ENCODE results near the gene ITGAD. TPM values are rescaled to one million over a fixed set of nuclear protein-coding genes. Genes with fewer than 3 reads are reported as not detected.

Gene ITGAD
- total and polyA plus RNA-seq, 2 experiments from 2014 or later: not detected

- no peaks in the 10 kb centered on the region for H3K79me2 ChIP-seq (replicated peaks; ENCODE audit: insufficient read depth)
- Mint-ChIP-seq H3K36me3 (ENCODE audit: low read depth) (peaks cover 27% of the 10 kb centered on the region), H3K27ac (no peak overlapping the region), H3K9me3 (peaks cover under 1% of the 10 kb centered on the region), H3K4me1 (peaks cover 7% of the 10 kb centered on the region), H3K4me3 (no peak overlapping the region), H3K27me3 (ENCODE audit: insufficient read depth, low read depth, poor library complexity) (peaks cover 17% of the 10 kb centered on the region)
- H2AFZ ChIP-seq: no peak overlapping the region
- no peaks in the 10 kb centered on the region for H3F3A ChIP-seq (replicated peaks; ENCODE audit: low read depth)
- H3K36me3 ChIP-seq (ENCODE audit: insufficient read depth): no peaks in the 10 kb centered on the region; the same call in 1 of the 2 replicates
- H3K27ac ChIP-seq (ENCODE audit: low read depth): no peak overlapping the region
- no peak overlapping the region for H3K4me3 ChIP-seq
- H4K20me1 ChIP-seq (replicated peaks; ENCODE audit: insufficient read depth): no peaks in the 10 kb centered on the region; the same call in 1 of the 2 replicates
- DNase-seq (ENCODE audit: low spot score) (no peak), ATAC-seq (no peak)
- TF ChIP-seq CREB1 (CRISPR knock-in tag; IDR thresholded peaks at IDR 0.05; ENCODE audit: low read depth): no peak
- no peak for TF ChIP-seq JUNB (IDR thresholded peaks at IDR 0.05; ENCODE audit: unreplicated experiment)
- no peak for TF ChIP-seq ZNF331 (CRISPR knock-in tag; IDR thresholded peaks at IDR 0.05; ENCODE audit: low read depth)
- no peak for TF ChIP-seq ETS1 (IDR thresholded peaks at IDR 0.05)
- TF ChIP-seq ZNF114 (CRISPR knock-in tag; IDR thresholded peaks at IDR 0.05): no peak
- no peak for TF ChIP-seq NANOG (IDR thresholded peaks at IDR 0.05; ENCODE audit: borderline replicate concordance)
- no peak for TF ChIP-seq POLR2AphosphoS5 (IDR thresholded peaks at IDR 0.05; ENCODE audit: low read depth)
- TF ChIP-seq, protein P1, sequence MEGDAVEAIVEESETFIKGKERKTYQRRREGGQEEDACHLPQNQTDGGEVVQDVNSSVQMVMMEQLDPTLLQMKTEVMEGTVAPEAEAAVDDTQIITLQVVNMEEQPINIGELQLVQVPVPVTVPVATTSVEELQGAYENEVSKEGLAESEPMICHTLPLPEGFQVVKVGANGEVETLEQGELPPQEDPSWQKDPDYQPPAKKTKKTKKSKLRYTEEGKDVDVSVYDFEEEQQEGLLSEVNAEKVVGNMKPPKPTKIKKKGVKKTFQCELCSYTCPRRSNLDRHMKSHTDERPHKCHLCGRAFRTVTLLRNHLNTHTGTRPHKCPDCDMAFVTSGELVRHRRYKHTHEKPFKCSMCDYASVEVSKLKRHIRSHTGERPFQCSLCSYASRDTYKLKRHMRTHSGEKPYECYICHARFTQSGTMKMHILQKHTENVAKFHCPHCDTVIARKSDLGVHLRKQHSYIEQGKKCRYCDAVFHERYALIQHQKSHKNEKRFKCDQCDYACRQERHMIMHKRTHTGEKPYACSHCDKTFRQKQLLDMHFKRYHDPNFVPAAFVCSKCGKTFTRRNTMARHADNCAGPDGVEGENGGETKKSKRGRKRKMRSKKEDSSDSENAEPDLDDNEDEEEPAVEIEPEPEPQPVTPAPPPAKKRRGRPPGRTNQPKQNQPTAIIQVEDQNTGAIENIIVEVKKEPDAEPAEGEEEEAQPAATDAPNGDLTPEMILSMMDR (conservative IDR thresholded peaks at IDR 0.05; ENCODE audit: low read depth in 2 of 2): no peak
- no peak for TF ChIP-seq EZH2 (IDR thresholded peaks at IDR 0.05; ENCODE audit: low read depth, unreplicated experiment)
- no peak for TF ChIP-seq STAT1 (IDR thresholded peaks at IDR 0.05; ENCODE audit: unreplicated experiment)
- no peak for TF ChIP-seq ZNF462 (CRISPR knock-in tag; IDR thresholded peaks at IDR 0.05)
- TF ChIP-seq, protein P2, sequence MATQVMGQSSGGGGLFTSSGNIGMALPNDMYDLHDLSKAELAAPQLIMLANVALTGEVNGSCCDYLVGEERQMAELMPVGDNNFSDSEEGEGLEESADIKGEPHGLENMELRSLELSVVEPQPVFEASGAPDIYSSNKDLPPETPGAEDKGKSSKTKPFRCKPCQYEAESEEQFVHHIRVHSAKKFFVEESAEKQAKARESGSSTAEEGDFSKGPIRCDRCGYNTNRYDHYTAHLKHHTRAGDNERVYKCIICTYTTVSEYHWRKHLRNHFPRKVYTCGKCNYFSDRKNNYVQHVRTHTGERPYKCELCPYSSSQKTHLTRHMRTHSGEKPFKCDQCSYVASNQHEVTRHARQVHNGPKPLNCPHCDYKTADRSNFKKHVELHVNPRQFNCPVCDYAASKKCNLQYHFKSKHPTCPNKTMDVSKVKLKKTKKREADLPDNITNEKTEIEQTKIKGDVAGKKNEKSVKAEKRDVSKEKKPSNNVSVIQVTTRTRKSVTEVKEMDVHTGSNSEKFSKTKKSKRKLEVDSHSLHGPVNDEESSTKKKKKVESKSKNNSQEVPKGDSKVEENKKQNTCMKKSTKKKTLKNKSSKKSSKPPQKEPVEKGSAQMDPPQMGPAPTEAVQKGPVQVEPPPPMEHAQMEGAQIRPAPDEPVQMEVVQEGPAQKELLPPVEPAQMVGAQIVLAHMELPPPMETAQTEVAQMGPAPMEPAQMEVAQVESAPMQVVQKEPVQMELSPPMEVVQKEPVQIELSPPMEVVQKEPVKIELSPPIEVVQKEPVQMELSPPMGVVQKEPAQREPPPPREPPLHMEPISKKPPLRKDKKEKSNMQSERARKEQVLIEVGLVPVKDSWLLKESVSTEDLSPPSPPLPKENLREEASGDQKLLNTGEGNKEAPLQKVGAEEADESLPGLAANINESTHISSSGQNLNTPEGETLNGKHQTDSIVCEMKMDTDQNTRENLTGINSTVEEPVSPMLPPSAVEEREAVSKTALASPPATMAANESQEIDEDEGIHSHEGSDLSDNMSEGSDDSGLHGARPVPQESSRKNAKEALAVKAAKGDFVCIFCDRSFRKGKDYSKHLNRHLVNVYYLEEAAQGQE (IDR thresholded peaks at IDR 0.05; ENCODE audit: unreplicated experiment): no peak
- no peak for TF ChIP-seq EZH2phosphoT487 (IDR thresholded peaks at IDR 0.05; ENCODE audit: unreplicated experiment)
- H3K9me2 ChIP-seq (ENCODE audit: insufficient read depth): no peaks in the 10 kb centered on the region
- H3K4me1 ChIP-seq (ENCODE audit: insufficient read depth): peaks cover 7% of the 10 kb centered on the region; the same call in 1 of the 2 replicates
- H3K4me2 ChIP-seq: no peak overlapping the region
- H3K27me3 ChIP-seq (ENCODE audit: insufficient read depth): peaks cover 21% of the 10 kb centered on the region
Measured at GRCh38 chr16:31467858-31468257, 74.7 kb downstream of the ITGAD start.

Measured in GM23338 (cell line).